Mononuclear cell (primary cell): Measurements from ENCODE around the gene JMJD7. TPM values are rescaled to one million over a fixed set of nuclear protein-coding genes. Genes with fewer than 3 reads are reported as not detected.

ENCODE experiments used
- H3K27me3 ChIP-seq: 2 replicates; pipeline ENCODE4 v1.6.0; 2011; ENCODE audit warnings: low read length, control low read depth; ENCODE audit not compliant: insufficient read depth
- H3K4me1 ChIP-seq: 2 replicates; pipeline ENCODE4 v1.5.1; 2011; ENCODE audit warnings: mild to moderate bottlenecking, low read length, control low read depth; ENCODE audit not compliant: insufficient read depth
- H3K4me3 ChIP-seq: 2 replicates; pipeline ENCODE4 v1.5.1; 2011; ENCODE audit warnings: mild to moderate bottlenecking, low read length, moderate library complexity
- H3K9me3 ChIP-seq: 2 replicates; pipeline ENCODE4 v1.5.1; 2011; ENCODE audit warnings: low read depth, mild to moderate bottlenecking, control low read depth, low read length
- total RNA-seq: library from RNA; depleted of rRNA; stranded (reverse); fragments of >200 nt; gene quantifications from one replicate; pipeline ENCODE4 v1.2.3, GENCODE V29; 2012

JMJD7 gene
- total RNA-seq, 1 donor: 9.1 TPM

- Histone ChIP-seq H3K4me1 (peaks cover 17% of the 10 kb centered on the region), H3K9me3 (no peaks in the 10 kb centered on the region), H3K4me3 (no peak overlapping the region), H3K27me3 (no peaks in the 10 kb centered on the region)
These were observed 33.8 kb upstream of the JMJD7 start for GRCh38 chr15:41794081-41794480.

GRCh38 chr15:41795996-41796856 lies 31.7 kb upstream of the JMJD7 start:
- Histone ChIP-seq H3K9me3 (no peaks in the 10 kb centered on the region), H3K4me1 (peaks cover 3% of the 10 kb centered on the region), H3K27me3 (no peaks in the 10 kb centered on the region), H3K4me3 (no peak overlapping the region)

- H3K9me3 ChIP-seq: no peaks in the 10 kb centered on the region
- no peaks in the 10 kb centered on the region for H3K27me3 ChIP-seq
- no peak overlapping the region for H3K4me3 ChIP-seq
- no peaks in the 10 kb centered on the region for H3K4me1 ChIP-seq
These were observed 30.5 kb upstream of the JMJD7 start for GRCh38 chr15:41797201-41797944.

GRCh38 chr15:41798607-41799487 lies 29.0 kb upstream of the JMJD7 start:
- Histone ChIP-seq H3K4me1 (no peaks in the 10 kb centered on the region), H3K9me3 (no peaks in the 10 kb centered on the region), H3K27me3 (no peaks in the 10 kb centered on the region), H3K4me3 (no peak overlapping the region)

- H3K4me3 ChIP-seq: no peak overlapping the region
- no peaks in the 10 kb centered on the region for H3K4me1 ChIP-seq
- no peaks in the 10 kb centered on the region for H3K9me3 ChIP-seq
- H3K27me3 ChIP-seq: no peaks in the 10 kb centered on the region
These were observed 28.4 kb upstream of the JMJD7 start for GRCh38 chr15:41799488-41799805.

- no peak overlapping the region for H3K4me3 ChIP-seq
- no peaks in the 10 kb centered on the region for H3K4me1 ChIP-seq
- H3K27me3 ChIP-seq: no peaks in the 10 kb centered on the region
- no peaks in the 10 kb centered on the region for H3K9me3 ChIP-seq
These were observed 26.7 kb upstream of the JMJD7 start for GRCh38 chr15:41801185-41801584.

GRCh38 chr15:41801850-41802455 lies 25.9 kb upstream of the JMJD7 start:
- Histone ChIP-seq H3K4me1 (no peaks in the 10 kb centered on the region), H3K4me3 (no peak overlapping the region), H3K9me3 (no peaks in the 10 kb centered on the region), H3K27me3 (no peaks in the 10 kb centered on the region)

GRCh38 chr15:41804361-41804760 lies 23.5 kb upstream of the JMJD7 start:
- Histone ChIP-seq H3K4me1 (peaks cover under 1% of the 10 kb centered on the region), H3K9me3 (no peaks in the 10 kb centered on the region), H3K4me3 (no peak overlapping the region), H3K27me3 (no peaks in the 10 kb centered on the region)

- H3K4me1 ChIP-seq: peaks cover 8% of the 10 kb centered on the region
- no peaks in the 10 kb centered on the region for H3K27me3 ChIP-seq
- H3K4me3 ChIP-seq: no peak overlapping the region
- no peaks in the 10 kb centered on the region for H3K9me3 ChIP-seq
These were observed 22.8 kb upstream of the JMJD7 start for GRCh38 chr15:41804916-41805666.

- Histone ChIP-seq H3K4me1 (peaks cover 8% of the 10 kb centered on the region), H3K4me3 (no peak overlapping the region), H3K9me3 (no peaks in the 10 kb centered on the region), H3K27me3 (no peaks in the 10 kb centered on the region)
These were observed 22.2 kb upstream of the JMJD7 start for GRCh38 chr15:41805711-41806110.

GRCh38 chr15:41806291-41807181 lies 21.4 kb upstream of the JMJD7 start:
- Histone ChIP-seq H3K9me3 (no peaks in the 10 kb centered on the region), H3K4me3 (no peak overlapping the region), H3K27me3 (no peaks in the 10 kb centered on the region), H3K4me1 (peaks cover 12% of the 10 kb centered on the region)

GRCh38 chr15:41809121-41809520 lies 18.8 kb upstream of the JMJD7 start:
- Histone ChIP-seq H3K4me3 (no peak overlapping the region), H3K9me3 (no peaks in the 10 kb centered on the region), H3K27me3 (no peaks in the 10 kb centered on the region), H3K4me1 (peaks cover 15% of the 10 kb centered on the region)

- no peaks in the 10 kb centered on the region for H3K9me3 ChIP-seq
- H3K4me3 ChIP-seq: no peak overlapping the region
- H3K27me3 ChIP-seq: no peaks in the 10 kb centered on the region
- H3K4me1 ChIP-seq: peaks cover 15% of the 10 kb centered on the region
These were observed 18.2 kb upstream of the JMJD7 start for GRCh38 chr15:41809526-41810220.
